AG10803 (cell line): ENCODE measurements around the gene EBF3.

Experiments
- DNase-seq: peaks from one replicate; pipeline ENCODE4 v3.0.0; 2010; ENCODE audit warnings: low read depth
- H3K4me3 ChIP-seq: 2 replicates; pipeline ENCODE4 v1.5.1; 2011; ENCODE audit warnings: mild to moderate bottlenecking, low read length, control low read depth
- TF ChIP-seq, protein P1 (sequence below): conservative IDR thresholded peaks from 2 replicates; pipeline ENCODE4 v1.5.1; 2011; ENCODE audit warnings: mild to moderate bottlenecking, low read length, control low read depth, inconsistent platforms

The EBF3 gene

DNA sequence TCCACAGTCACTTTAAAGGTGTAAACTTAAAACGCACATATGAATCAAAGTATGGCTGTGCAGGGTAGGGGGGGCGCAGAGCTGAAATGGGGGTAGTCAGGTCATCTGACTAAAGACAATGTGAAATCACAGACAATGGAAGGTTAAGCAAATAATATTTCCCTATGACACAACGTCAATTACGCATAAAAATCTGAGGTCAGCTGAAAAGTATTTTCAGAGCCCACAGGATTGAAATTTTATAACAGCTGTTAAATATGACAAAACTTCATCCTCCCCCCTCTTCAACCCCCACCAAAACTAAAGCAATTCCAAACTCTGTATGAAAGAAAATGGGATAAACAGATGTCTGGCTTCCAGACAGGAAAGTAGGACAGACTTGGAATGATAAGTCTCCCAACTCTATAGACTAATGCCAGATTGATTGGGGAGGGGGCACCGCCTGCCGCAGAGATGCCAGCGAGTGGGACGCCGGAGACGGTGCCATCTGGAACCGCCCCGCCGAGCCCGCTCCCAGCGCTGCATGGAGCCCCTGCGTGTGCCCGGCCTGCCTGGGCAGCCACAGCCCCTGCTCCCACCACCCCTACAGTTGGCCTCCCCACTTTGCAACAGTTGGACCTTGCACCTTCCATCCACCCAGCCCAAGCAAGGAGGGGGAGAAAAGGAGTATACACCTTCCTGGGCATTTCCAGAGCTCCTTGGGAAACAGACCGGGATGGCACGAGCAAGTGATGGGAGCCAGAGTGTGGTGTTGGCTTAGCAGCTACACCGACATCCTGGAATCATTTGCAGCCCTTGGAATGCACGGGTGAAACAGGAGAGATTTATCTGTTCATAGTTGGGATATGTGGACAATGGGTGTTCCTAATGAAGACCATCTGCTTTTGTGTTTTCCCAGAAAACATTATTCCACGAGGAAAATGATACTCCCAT, 10.7 kb downstream of the EBF3 start:
- DNase-seq: peak; percentile 94
- TF ChIP-seq, protein P1, sequence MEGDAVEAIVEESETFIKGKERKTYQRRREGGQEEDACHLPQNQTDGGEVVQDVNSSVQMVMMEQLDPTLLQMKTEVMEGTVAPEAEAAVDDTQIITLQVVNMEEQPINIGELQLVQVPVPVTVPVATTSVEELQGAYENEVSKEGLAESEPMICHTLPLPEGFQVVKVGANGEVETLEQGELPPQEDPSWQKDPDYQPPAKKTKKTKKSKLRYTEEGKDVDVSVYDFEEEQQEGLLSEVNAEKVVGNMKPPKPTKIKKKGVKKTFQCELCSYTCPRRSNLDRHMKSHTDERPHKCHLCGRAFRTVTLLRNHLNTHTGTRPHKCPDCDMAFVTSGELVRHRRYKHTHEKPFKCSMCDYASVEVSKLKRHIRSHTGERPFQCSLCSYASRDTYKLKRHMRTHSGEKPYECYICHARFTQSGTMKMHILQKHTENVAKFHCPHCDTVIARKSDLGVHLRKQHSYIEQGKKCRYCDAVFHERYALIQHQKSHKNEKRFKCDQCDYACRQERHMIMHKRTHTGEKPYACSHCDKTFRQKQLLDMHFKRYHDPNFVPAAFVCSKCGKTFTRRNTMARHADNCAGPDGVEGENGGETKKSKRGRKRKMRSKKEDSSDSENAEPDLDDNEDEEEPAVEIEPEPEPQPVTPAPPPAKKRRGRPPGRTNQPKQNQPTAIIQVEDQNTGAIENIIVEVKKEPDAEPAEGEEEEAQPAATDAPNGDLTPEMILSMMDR: no peak
- peak overlapping the region; percentile 23 for H3K4me3 ChIP-seq

GRCh38 chr10:129952378-129953118, 11.5 kb downstream of the EBF3 start:
- TF ChIP-seq, protein P1: no peak
- DNase-seq: no peak
- no peak overlapping the region for H3K4me3 ChIP-seq

GRCh38 chr10:129951970-129952265, 12.2 kb downstream of the EBF3 start:
- no peak overlapping the region for H3K4me3 ChIP-seq
- TF ChIP-seq, protein P1: no peak

GRCh38 chr10:129951101-129951969, 12.7 kb downstream of the EBF3 start:
- TF ChIP-seq, protein P1: no peak
- H3K4me3 ChIP-seq: no peak overlapping the region
- DNase-seq: no peak

More at GRCh38 chr10:129951970-129952265, 12.2 kb downstream of the EBF3 start:
- DNase-seq: no peak

GRCh38 chr10:129950676-129951075, 13.4 kb downstream of the EBF3 start:
- peak; percentile 67 for DNase-seq
- TF ChIP-seq, protein P1: no peak
- H3K4me3 ChIP-seq: no peak overlapping the region

- peak; percentile 72 for DNase-seq
- H3K4me3 ChIP-seq: no peak overlapping the region
- TF ChIP-seq, protein P1: no peak
These were observed 14.2 kb downstream of the EBF3 start for GRCh38 chr10:129949891-129950291.
